Measurements from ENCODE around the gene ACAD8.

DNA sequence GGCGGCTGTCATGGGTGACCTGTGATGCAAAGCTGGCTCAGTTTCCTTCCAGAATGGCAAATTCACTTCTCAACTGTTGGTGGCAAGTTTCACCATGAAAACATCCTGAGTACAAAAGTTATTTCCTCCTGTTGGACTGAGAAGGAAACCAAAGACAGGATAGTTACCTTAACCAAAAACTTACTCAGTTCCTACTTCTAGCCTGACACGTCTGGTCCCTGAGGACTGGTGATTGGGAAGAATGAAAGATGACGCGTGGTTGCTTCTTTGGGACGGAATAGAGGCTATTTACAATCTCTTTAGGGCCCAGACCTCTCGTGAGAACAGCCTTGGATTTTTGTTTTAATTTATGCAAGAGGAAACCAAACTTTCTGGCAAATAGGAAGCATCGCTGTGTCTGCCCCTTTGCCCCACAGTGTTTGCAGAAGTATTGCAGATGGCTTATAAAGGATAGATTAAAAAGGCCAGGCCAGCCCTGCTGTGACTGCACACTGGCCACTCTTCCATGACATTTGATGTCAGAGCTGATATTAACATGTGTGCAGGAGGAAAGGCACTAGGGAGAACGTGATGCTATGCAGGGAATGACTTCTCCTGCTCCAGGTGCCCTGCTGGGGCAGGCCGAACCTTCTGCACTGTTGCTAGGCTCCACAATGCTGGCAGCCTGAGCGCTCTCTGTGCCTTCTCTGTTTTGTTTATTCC lies 21.3 kb upstream of the ACAD8 start:
- TF ChIP-seq SNAI2 (CRISPR knock-in tag; IDR thresholded peaks at IDR 0.05) (no peak), GLIS3 (CRISPR knock-in tag; IDR thresholded peaks at IDR 0.05) (no peak), ZFP30 (CRISPR knock-in tag; IDR thresholded peaks at IDR 0.05) (no peak), TCF4 (CRISPR knock-in tag; IDR thresholded peaks at IDR 0.05; ENCODE audit: borderline replicate concordance) (no peak), ESRRG (CRISPR knock-in tag; IDR thresholded peaks at IDR 0.05) (no peak), ZFP3 (CRISPR knock-in tag; IDR thresholded peaks at IDR 0.05) (no peak), ZNF8 (CRISPR knock-in tag; IDR thresholded peaks at IDR 0.05) (no peak), PATZ1 (CRISPR knock-in tag; IDR thresholded peaks at IDR 0.05; ENCODE audit: borderline replicate concordance) (no peak), TOX (CRISPR knock-in tag; IDR thresholded peaks at IDR 0.05; ENCODE audit: borderline replicate concordance) (no peak), OSR1 (CRISPR knock-in tag; IDR thresholded peaks at IDR 0.05) (no peak), ARNTL (CRISPR knock-in tag; IDR thresholded peaks at IDR 0.05; ENCODE audit: borderline replicate concordance, low read depth) (no peak)
- TF ChIP-seq, protein P1, sequence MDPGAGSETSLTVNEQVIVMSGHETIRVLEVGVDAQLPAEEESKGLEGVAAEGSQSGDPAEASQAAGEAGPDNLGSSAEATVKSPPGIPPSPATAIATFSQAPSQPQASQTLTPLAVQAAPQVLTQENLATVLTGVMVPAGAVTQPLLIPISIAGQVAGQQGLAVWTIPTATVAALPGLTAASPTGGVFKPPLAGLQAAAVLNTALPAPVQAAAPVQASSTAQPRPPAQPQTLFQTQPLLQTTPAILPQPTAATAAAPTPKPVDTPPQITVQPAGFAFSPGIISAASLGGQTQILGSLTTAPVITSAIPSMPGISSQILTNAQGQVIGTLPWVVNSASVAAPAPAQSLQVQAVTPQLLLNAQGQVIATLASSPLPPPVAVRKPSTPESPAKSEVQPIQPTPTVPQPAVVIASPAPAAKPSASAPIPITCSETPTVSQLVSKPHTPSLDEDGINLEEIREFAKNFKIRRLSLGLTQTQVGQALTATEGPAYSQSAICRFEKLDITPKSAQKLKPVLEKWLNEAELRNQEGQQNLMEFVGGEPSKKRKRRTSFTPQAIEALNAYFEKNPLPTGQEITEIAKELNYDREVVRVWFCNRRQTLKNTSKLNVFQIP (CRISPR knock-in tag; IDR thresholded peaks at IDR 0.05; ENCODE audit: borderline replicate concordance, low read depth) = no peak

Data from SK-N-SH treated with all-trans-retinoic acid at 6 μM for 48 hours (cell line).